B cell (primary cell): ENCODE data around the gene PSME2. TPM values are rescaled to one million over a fixed set of nuclear protein-coding genes. Genes with fewer than 3 reads are reported as not detected.

Experiments
- ATAC-seq: fragments of 200-7000 bp; cut with Tn5 transposase; one replicate; pipeline ENCODE4 v1.10.0; 2021; ENCODE audit warnings: low read depth, mild to moderate bottlenecking, moderate number of reproducible peaks, moderate library complexity
- CTCF ChIA-PET: fragments of 350-600 bp; sonication (Branson Sonifier 250); formaldehyde crosslinking; loops from one replicate; lab custom pipeline; 2021; ENCODE audit warnings: antibody characterized with exemption, inconsistent platforms; lab: Charles Lee
- POLR2A ChIA-PET: fragments of 350-600 bp; sonication (Branson Sonifier 250); formaldehyde crosslinking; loops from one replicate; lab custom pipeline; 2021; ENCODE audit warnings: antibody characterized with exemption; lab: Charles Lee
- DNase-seq: peaks from one replicate; pipeline ENCODE4 v3.0.0; 2013
- H2AFZ ChIP-seq: 2 replicates; pipeline ENCODE4 v1.6.1; 2012; ENCODE audit warnings: mild to moderate bottlenecking, low read depth, low read length; ENCODE audit not compliant: insufficient read depth, poor library complexity, severe bottlenecking
- H3K27ac ChIP-seq, 2 donors: 1 replicate in 1 of 2; 2 replicates in 1 of 2; pipeline ENCODE4 v1.5.1; 2012 to 2013; ENCODE audit warnings: low read length in 2 of 2, mild to moderate bottlenecking in 2 of 2, moderate library complexity in 1 of 2
- H3K27me3 ChIP-seq, 4 experiments: fragments of 200-600 bp in 1 of 4; sonication (generic) in 1 of 4; replicated peaks in 1 of 4; 1 replicate in 2 of 4; 2 replicates in 2 of 4; pipeline versions ENCODE4 v1.6.1 to v1.7.0; 2013 to 2016; ENCODE audit warnings: low read length in 3 of 4, mild to moderate bottlenecking in 2 of 4, mixed read lengths in 1 of 4, moderate library complexity in 1 of 4; ENCODE audit not compliant: insufficient read depth in 4 of 4, control insufficient read depth in 3 of 4; ENCODE audit errors: control extremely low read depth in 1 of 4
- H3K36me3 ChIP-seq, 2 experiments: replicated peaks in 1 of 2; 1 replicate in 1 of 2; 2 replicates in 1 of 2; pipeline versions ENCODE4 v1.6.1 to v1.7.1; 2013; ENCODE audit warnings: low read length in 1 of 2; ENCODE audit not compliant: insufficient read depth in 2 of 2, control insufficient read depth in 1 of 2; ENCODE audit errors: control extremely low read depth in 1 of 2, extremely low read depth in 1 of 2
- H3K4me1 ChIP-seq, 2 donors: fragments of 200-600 bp in 1 of 2; sonication (generic) in 1 of 2; 1 replicate in 1 of 2; 2 replicates in 1 of 2; pipeline versions ENCODE4 v1.5.1 to v1.6.1; 2013 to 2017; ENCODE audit warnings: low read length in 2 of 2; ENCODE audit not compliant: control insufficient read depth in 2 of 2, insufficient read depth in 2 of 2
- H3K4me2 ChIP-seq: replicated peaks from 2 replicates; pipeline ENCODE3; 2012; ENCODE audit warnings: mild to moderate bottlenecking, low read depth, low read length; ENCODE audit not compliant: poor library complexity, severe bottlenecking
- H3K4me3 ChIP-seq, 5 experiments: fragments of 200-600 bp in 1 of 5; sonication (generic) in 1 of 5; 1 replicate in 3 of 5; 2 replicates in 2 of 5; pipeline versions ENCODE4 v1.5.1 to v1.7.0; 2011 to 2016; ENCODE audit warnings: low read length in 4 of 5, mild to moderate bottlenecking in 4 of 5, low read depth in 2 of 5, control low read depth in 1 of 5, moderate library complexity in 1 of 5; ENCODE audit not compliant: insufficient read depth in 1 of 5; ENCODE audit errors: control extremely low read depth in 1 of 5, extremely low read depth in 1 of 5
- H3K79me2 ChIP-seq: fragments of 200-600 bp; sonication (generic); one replicate; pipeline ENCODE4 v1.6.0; 2016; ENCODE audit warnings: low read length; ENCODE audit not compliant: control insufficient read depth, insufficient read depth
- H3K9ac ChIP-seq: fragments of 200-600 bp; sonication (generic); 2 replicates; pipeline ENCODE4 v1.6.1; 2017; ENCODE audit warnings: mild to moderate bottlenecking, low read length, moderate library complexity
- H3K9me3 ChIP-seq, 3 donors: one replicate each; pipeline versions ENCODE4 v1.6.1 to v1.7.1; 2013; ENCODE audit warnings: low read length in 2 of 3; ENCODE audit not compliant: control insufficient read depth in 2 of 3, insufficient read depth in 1 of 3; ENCODE audit errors: control extremely low read depth in 1 of 3
- H4K20me1 ChIP-seq: 2 replicates; pipeline ENCODE4 v1.6.0; 2012; ENCODE audit warnings: mild to moderate bottlenecking, low read length; ENCODE audit not compliant: insufficient read depth, control insufficient read depth, poor library complexity, severe bottlenecking
- H3K27ac Mint-ChIP-seq: one replicate; pipeline ENCODE4 v1.8.0; 2021; ENCODE audit warnings: mixed read lengths
- H3K27me3 Mint-ChIP-seq: one replicate; pipeline ENCODE4 v1.8.0; 2021; ENCODE audit warnings: mixed read lengths
- H3K4me1 Mint-ChIP-seq: one replicate; pipeline ENCODE4 v1.8.0; 2021; ENCODE audit warnings: mixed read lengths
- H3K4me3 Mint-ChIP-seq: one replicate; pipeline ENCODE4 v1.8.0; 2021; ENCODE audit warnings: mixed read lengths
- H3K9me3 Mint-ChIP-seq: one replicate; pipeline ENCODE4 v1.8.0; 2022; ENCODE audit warnings: mixed read lengths; ENCODE audit not compliant: insufficient read depth
- CTCF ChIP-seq: fragments of 200-600 bp; IDR thresholded peaks from one replicate; pipeline ENCODE4 v1.8.0; 2022; ENCODE audit warnings: antibody characterized with exemption, mild to moderate bottlenecking
- EZH2 ChIP-seq: IDR thresholded peaks from 2 replicates; pipeline ENCODE4 v1.6.1; 2012; ENCODE audit warnings: borderline replicate concordance, low read depth, mild to moderate bottlenecking, moderate library complexity, low read length; ENCODE audit not compliant: insufficient read depth, poor library complexity, severe bottlenecking
- WGBS: methylation state at CpG from one replicate; pipeline ENCODE4 v1.1.5; 2013; ENCODE audit warnings: missing lambda C conversion rate; ENCODE audit not compliant: insufficient coverage; 5-methylcytosine and 5-hydroxymethylcytosine counted together
- intact Hi-C: fragments of 100-400 bp; cut with micrococcal nuclease; formaldehyde crosslinking; loops from one replicate; pipeline ENCODE4 v1.10.0; 2022
- polyA plus RNA-seq: library from polyadenylated mRNA; depleted of rRNA; stranded (reverse); fragments of >200 nt; gene quantifications from 2 replicates; pipeline ENCODE4 v1.2.3, GENCODE V29; 2012
- total RNA-seq, 2 donors: library from RNA; stranded (reverse); fragments of 120-200 nt in 1 of 2; gene quantifications; 1 replicate in 1 of 2; 2 replicates in 1 of 2; pipeline versions ENCODE4 v1.2.3 to v1.2.4, GENCODE V29; 2013 to 2022

Gene PSME2
- total and polyA plus RNA-seq, 2 donors (not counting 1 experiment from before 2014, with no cell fraction given) = 126 to 141 TPM

GRCh38 chr14:24194873-24195185 lies 48.4 kb upstream of the PSME2 start:
- Mint-ChIP-seq H3K4me3 (peak overlapping the region; percentile 89), H3K27ac (peak overlapping the region; percentile 99), H3K27me3 (no peaks in the 10 kb centered on the region), H3K9me3 (no peaks in the 10 kb centered on the region), H3K4me1 (peaks cover 50% of the 10 kb centered on the region)
- peak overlapping the region; percentile 91 for H3K4me2 ChIP-seq
- ATAC-seq (no peak), DNase-seq (no peak)
- peaks cover 65% of the 10 kb centered on the region for H3K79me2 ChIP-seq
- TF ChIP-seq CTCF = no peak
- TF ChIP-seq EZH2 = no peak
- H3K4me3 ChIP-seq = peak overlapping the region; percentile 17 to 99 (median 83)
- H3K27me3 ChIP-seq = no peaks in the 10 kb centered on the region
- peaks cover 25 to 26% of the 10 kb centered on the region in 2 donors for H3K4me1 ChIP-seq
- H4K20me1 ChIP-seq = no peaks in the 10 kb centered on the region
- peak overlapping the region; percentile 88 for H2AFZ ChIP-seq
- peak overlapping the region; percentile 97 for H3K9ac ChIP-seq
- WGBS = 65% methylated on average over 8 of the region's 8 CpGs
- ChIA-PET CTCF (interaction anchor here (0.7 to 3.5 kb wide), 12 partner anchors 13 to 114 kb away, joined by 3 to 21 read pairs (median 4); partner anchors contain the start of genes CHMP4A, CIDEB, IRF9 and MDP1), POLR2A (interaction anchor here (0.7 to 3.6 kb wide), 10 partner anchors 8 to 235 kb away, joined by 3 to 64 read pairs (median 9); partner anchors contain the start of genes CBLN3, CHMP4A, DCAF11 and EMC9)
- H3K27ac ChIP-seq = peak overlapping the region; percentile 98 to 99
- peaks cover 0 to 19% of the 10 kb centered on the region in 2 experiments for H3K36me3 ChIP-seq
- intact Hi-C loops = loop anchor here (1.0 to 5.0 kb wide), 9 partner anchors 18 to 181 kb away; partner anchors contain the start of genes CHMP4A, DHRS1, EMC9 and GMPR2
- H3K9me3 ChIP-seq = no peaks in the 10 kb centered on the region

GRCh38 chr14:24194186-24194872 lies 47.9 kb upstream of the PSME2 start:
- peak overlapping the region; percentile 89 for H3K4me3 Mint-ChIP-seq
- Histone ChIP-seq H3K9me3 (no peaks in the 10 kb centered on the region), H3K79me2 (peaks cover 60% of the 10 kb centered on the region), H3K27me3 (no peaks in the 10 kb centered on the region), H3K27ac (peak overlapping the region; percentile 98 to 99), H3K4me2 (peak overlapping the region; percentile 91), H3K36me3 (peaks cover 0 to 18% of the 10 kb centered on the region in 2 experiments), H4K20me1 (no peaks in the 10 kb centered on the region), H3K9ac (peak overlapping the region; percentile 97), H2AFZ (peak overlapping the region; percentile 88), H3K4me3 (peak overlapping the region; percentile 17 to 99 (median 83)), H3K4me1 (peaks cover 25 to 26% of the 10 kb centered on the region in 2 donors)
- POLR2A ChIA-PET = interaction anchor here (2.3 to 3.6 kb wide), 3 partner anchors 19 to 114 kb away, joined by 6 to 64 read pairs (median 16); partner anchors contain the start of genes CHMP4A, IRF9 and MDP1
- H3K4me1 Mint-ChIP-seq = peaks cover 50% of the 10 kb centered on the region
- DNase-seq (no peak), ATAC-seq (no peak)
- 95% methylated on average over 7 of the region's 7 CpGs for WGBS
- TF ChIP-seq CTCF (no peak), EZH2 (no peak)
- H3K27me3 Mint-ChIP-seq = no peaks in the 10 kb centered on the region
- H3K27ac Mint-ChIP-seq = peak overlapping the region; percentile 99
- CTCF ChIA-PET = interaction anchor here (0.7 to 3.5 kb wide), 6 partner anchors 13 to 114 kb away, joined by 3 to 10 read pairs (median 4); partner anchors contain the start of genes CIDEB and MDP1
- no peaks in the 10 kb centered on the region for H3K9me3 Mint-ChIP-seq
- intact Hi-C loops = loop anchor here (2.0 kb wide), 1 partner anchor 76 kb away; the partner anchor contains the start of gene RABGGTA
